ENCODE results near the gene ARHGEF12.

Gene ARHGEF12

GRCh38 chr11:120424185-120424969 lies 88.2 kb downstream of the ARHGEF12 start:
- no peak for DNase-seq (ENCODE audit: low read depth, low spot score)

GRCh38 chr11:120424970-120425332 lies 88.7 kb downstream of the ARHGEF12 start:
- DNase-seq (ENCODE audit: low read depth, low spot score) = no peak

- no peak for DNase-seq (ENCODE audit: low read depth, low spot score)
These were observed 89.3 kb downstream of the ARHGEF12 start for GRCh38 chr11:120425527-120425926.

GRCh38 chr11:120430146-120430545 lies 93.9 kb downstream of the ARHGEF12 start:
- no peak for DNase-seq (ENCODE audit: low read depth, low spot score)

GRCh38 chr11:120431633-120432032 lies 95.4 kb downstream of the ARHGEF12 start:
- DNase-seq (ENCODE audit: low read depth, low spot score) = no peak

- DNase-seq (ENCODE audit: low read depth, low spot score) = no peak
These were observed 96.1 kb downstream of the ARHGEF12 start for GRCh38 chr11:120432056-120433018.

GRCh38 chr11:120441592-120441991 lies 105.4 kb downstream of the ARHGEF12 start:
- no peak for DNase-seq (ENCODE audit: low read depth, low spot score)

- no peak for DNase-seq (ENCODE audit: low read depth, low spot score)
These were observed 105.8 kb downstream of the ARHGEF12 start for GRCh38 chr11:120442031-120442430.

GRCh38 chr11:120446802-120447201 lies 110.6 kb downstream of the ARHGEF12 start:
- DNase-seq (ENCODE audit: low read depth, low spot score) = no peak

GRCh38 chr11:120448240-120448639 lies 112.0 kb downstream of the ARHGEF12 start:
- no peak for DNase-seq (ENCODE audit: low read depth, low spot score)

- no peak for DNase-seq (ENCODE audit: low read depth, low spot score)
These were observed 119.3 kb downstream of the ARHGEF12 start for GRCh38 chr11:120455487-120455886.

GRCh38 chr11:120457996-120458395 lies 121.8 kb downstream of the ARHGEF12 start:
- DNase-seq (ENCODE audit: low read depth, low spot score) = no peak

- no peak for DNase-seq (ENCODE audit: low read depth, low spot score)
These were observed 126.6 kb downstream of the ARHGEF12 start for GRCh38 chr11:120462825-120463224.

GRCh38 chr11:120465921-120466534 lies 129.8 kb downstream of the ARHGEF12 start:
- no peak for DNase-seq (ENCODE audit: low read depth, low spot score)

GRCh38 chr11:120467627-120468026 lies 131.4 kb downstream of the ARHGEF12 start:
- DNase-seq (ENCODE audit: low read depth, low spot score) = no peak

GRCh38 chr11:120471131-120471530 lies 134.9 kb downstream of the ARHGEF12 start:
- no peak for DNase-seq (ENCODE audit: low read depth, low spot score)

- no peak for DNase-seq (ENCODE audit: low read depth, low spot score)
These were observed 135.8 kb downstream of the ARHGEF12 start for GRCh38 chr11:120471994-120472393.

- no peak for DNase-seq (ENCODE audit: low read depth, low spot score)
These were observed 137.3 kb downstream of the ARHGEF12 start for GRCh38 chr11:120473503-120473902.

- DNase-seq (ENCODE audit: low read depth, low spot score) = no peak
These were observed 145.9 kb downstream of the ARHGEF12 start for GRCh38 chr11:120482149-120482548.

- no peak for DNase-seq (ENCODE audit: low read depth, low spot score)
These were observed 148.5 kb downstream of the ARHGEF12 start for GRCh38 chr11:120484722-120485121.

GRCh38 chr11:120486138-120486537 lies 149.9 kb downstream of the ARHGEF12 start:
- DNase-seq (ENCODE audit: low read depth, low spot score) = no peak

GRCh38 chr11:120489799-120490198 lies 153.6 kb downstream of the ARHGEF12 start:
- no peak for DNase-seq (ENCODE audit: low read depth, low spot score)

Data from activated CD4-positive, CD25-positive, alpha-beta regulatory T cell treated with anti-CD3 and anti-CD28 coated beads, Interleukin-2, amount 50 U/mL, for 16 hours (primary cell).